Loucy (cell line): ENCODE results near the gene DKC1.

Experiments used
- CTCF ChIP-seq: fragments of 200-600 bp; sonication (generic); conservative IDR thresholded peaks from 2 replicates; pipeline ENCODE4 v1.5.1; 2014; ENCODE audit warnings: mild to moderate bottlenecking, antibody characterized with exemption, low read length
- EZH2phosphoT487 ChIP-seq: fragments of 200-600 bp; IDR thresholded peaks from 2 replicates; pipeline ENCODE4 v1.6.1; 2018; ENCODE audit warnings: antibody characterized with exemption, mild to moderate bottlenecking, moderate library complexity, borderline replicate concordance

- TF ChIP-seq CTCF (no peak), EZH2phosphoT487 (no peak)
Observed at GRCh38 chrX:154775419-154776349, 13.0 kb downstream of the DKC1 start.
